ENCODE measurements around the gene VSNL1. TPM values are rescaled to one million over a fixed set of nuclear protein-coding genes. Genes with fewer than 3 reads are reported as not detected.

VSNL1 gene
- total RNA-seq, 1 donor from 2014 or later, result not detected

DNA sequence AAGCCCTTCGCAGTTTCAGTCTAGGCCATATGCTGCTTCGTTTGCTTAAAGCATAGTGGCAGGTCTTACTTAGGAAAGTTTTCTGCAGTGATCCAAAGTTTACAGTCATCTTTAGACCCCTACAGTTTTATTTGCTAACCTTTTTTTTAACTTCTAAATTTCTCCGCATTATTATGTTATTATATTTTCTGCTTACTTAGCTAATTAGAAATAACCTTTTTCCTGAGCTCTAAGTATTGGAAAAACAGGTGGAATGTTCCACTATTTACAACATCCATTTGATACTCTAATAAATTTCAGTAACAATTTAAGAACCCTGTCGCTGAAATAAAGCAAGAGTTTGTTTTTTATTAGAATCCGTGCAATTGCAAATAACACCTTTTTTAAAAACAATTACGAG lies 18.2 kb upstream of the VSNL1 start:
- TF ChIP-seq, protein P1, sequence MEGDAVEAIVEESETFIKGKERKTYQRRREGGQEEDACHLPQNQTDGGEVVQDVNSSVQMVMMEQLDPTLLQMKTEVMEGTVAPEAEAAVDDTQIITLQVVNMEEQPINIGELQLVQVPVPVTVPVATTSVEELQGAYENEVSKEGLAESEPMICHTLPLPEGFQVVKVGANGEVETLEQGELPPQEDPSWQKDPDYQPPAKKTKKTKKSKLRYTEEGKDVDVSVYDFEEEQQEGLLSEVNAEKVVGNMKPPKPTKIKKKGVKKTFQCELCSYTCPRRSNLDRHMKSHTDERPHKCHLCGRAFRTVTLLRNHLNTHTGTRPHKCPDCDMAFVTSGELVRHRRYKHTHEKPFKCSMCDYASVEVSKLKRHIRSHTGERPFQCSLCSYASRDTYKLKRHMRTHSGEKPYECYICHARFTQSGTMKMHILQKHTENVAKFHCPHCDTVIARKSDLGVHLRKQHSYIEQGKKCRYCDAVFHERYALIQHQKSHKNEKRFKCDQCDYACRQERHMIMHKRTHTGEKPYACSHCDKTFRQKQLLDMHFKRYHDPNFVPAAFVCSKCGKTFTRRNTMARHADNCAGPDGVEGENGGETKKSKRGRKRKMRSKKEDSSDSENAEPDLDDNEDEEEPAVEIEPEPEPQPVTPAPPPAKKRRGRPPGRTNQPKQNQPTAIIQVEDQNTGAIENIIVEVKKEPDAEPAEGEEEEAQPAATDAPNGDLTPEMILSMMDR (IDR thresholded peaks at IDR 0.05), result no peak
- no peak for DNase-seq (ENCODE audit: low spot score)
- Mint-ChIP-seq H3K9me3 (ENCODE audit: low read depth) (no peaks in the 10 kb centered on the region), H3K27ac (ENCODE audit: unreplicated experiment) (no peak overlapping the region), H3K27me3 (ENCODE audit: low read depth) (peaks cover 60% of the 10 kb centered on the region), H3K4me1 (ENCODE audit: low read depth) (peaks cover 13% of the 10 kb centered on the region), H3K4me3 (ENCODE audit: unreplicated experiment) (no peak overlapping the region), H3K36me3 (ENCODE audit: low read depth) (no peaks in the 10 kb centered on the region)

- Mint-ChIP-seq H3K36me3 (ENCODE audit: low read depth) (no peaks in the 10 kb centered on the region), H3K4me1 (ENCODE audit: low read depth) (no peaks in the 10 kb centered on the region), H3K27me3 (ENCODE audit: low read depth) (peaks cover 51% of the 10 kb centered on the region), H3K4me3 (ENCODE audit: unreplicated experiment) (no peak overlapping the region), H3K27ac (ENCODE audit: unreplicated experiment) (no peak overlapping the region), H3K9me3 (ENCODE audit: low read depth) (no peaks in the 10 kb centered on the region)
- TF ChIP-seq, protein P1 (IDR thresholded peaks at IDR 0.05), result no peak
- DNase-seq (ENCODE audit: low spot score), result no peak
These were observed 10.7 kb upstream of the VSNL1 start for GRCh38 chr2:17529771-17530170.

- Mint-ChIP-seq H3K27ac (ENCODE audit: unreplicated experiment) (no peak overlapping the region), H3K27me3 (ENCODE audit: low read depth) (peaks cover 56% of the 10 kb centered on the region), H3K4me3 (ENCODE audit: unreplicated experiment) (no peak overlapping the region), H3K9me3 (ENCODE audit: low read depth) (no peaks in the 10 kb centered on the region), H3K36me3 (ENCODE audit: low read depth) (no peaks in the 10 kb centered on the region), H3K4me1 (ENCODE audit: low read depth) (peaks cover 5% of the 10 kb centered on the region)
- DNase-seq (ENCODE audit: low spot score), result no peak
- TF ChIP-seq, protein P1 (IDR thresholded peaks at IDR 0.05), result no peak
These were observed 7.0 kb upstream of the VSNL1 start for GRCh38 chr2:17533546-17533945.

DNA sequence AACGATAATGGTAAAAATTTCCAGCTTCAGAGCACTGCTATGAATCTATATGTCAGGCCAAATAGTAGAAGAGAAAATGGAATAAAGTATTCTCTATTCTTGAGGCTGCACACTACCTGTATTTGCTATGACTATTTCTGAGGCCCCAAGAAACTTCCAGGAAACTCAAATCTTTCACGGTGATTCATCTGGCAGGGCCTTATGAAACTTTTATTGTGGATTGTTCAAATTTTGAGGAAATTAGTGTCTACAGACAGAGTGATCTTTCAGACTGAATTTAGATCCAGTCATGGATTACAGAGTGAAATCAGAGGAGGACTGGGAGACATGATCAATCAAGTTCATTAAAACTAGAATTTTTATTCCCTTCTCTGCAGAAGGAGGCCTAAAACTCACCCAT lies 4.1 kb upstream of the VSNL1 start:
- H3K4me3 Mint-ChIP-seq (ENCODE audit: unreplicated experiment), result no peak overlapping the region
- DNase-seq (ENCODE audit: low spot score), result no peak
- H3K36me3 Mint-ChIP-seq (ENCODE audit: low read depth), result no peaks in the 10 kb centered on the region
- H3K27ac Mint-ChIP-seq (ENCODE audit: unreplicated experiment), result no peak overlapping the region
- H3K4me1 Mint-ChIP-seq (ENCODE audit: low read depth), result peaks cover 29% of the 10 kb centered on the region
- TF ChIP-seq, protein P1 (IDR thresholded peaks at IDR 0.05), result no peak
- H3K27me3 Mint-ChIP-seq (ENCODE audit: low read depth), result peaks cover 70% of the 10 kb centered on the region
- no peaks in the 10 kb centered on the region for H3K9me3 Mint-ChIP-seq (ENCODE audit: low read depth)

DNA sequence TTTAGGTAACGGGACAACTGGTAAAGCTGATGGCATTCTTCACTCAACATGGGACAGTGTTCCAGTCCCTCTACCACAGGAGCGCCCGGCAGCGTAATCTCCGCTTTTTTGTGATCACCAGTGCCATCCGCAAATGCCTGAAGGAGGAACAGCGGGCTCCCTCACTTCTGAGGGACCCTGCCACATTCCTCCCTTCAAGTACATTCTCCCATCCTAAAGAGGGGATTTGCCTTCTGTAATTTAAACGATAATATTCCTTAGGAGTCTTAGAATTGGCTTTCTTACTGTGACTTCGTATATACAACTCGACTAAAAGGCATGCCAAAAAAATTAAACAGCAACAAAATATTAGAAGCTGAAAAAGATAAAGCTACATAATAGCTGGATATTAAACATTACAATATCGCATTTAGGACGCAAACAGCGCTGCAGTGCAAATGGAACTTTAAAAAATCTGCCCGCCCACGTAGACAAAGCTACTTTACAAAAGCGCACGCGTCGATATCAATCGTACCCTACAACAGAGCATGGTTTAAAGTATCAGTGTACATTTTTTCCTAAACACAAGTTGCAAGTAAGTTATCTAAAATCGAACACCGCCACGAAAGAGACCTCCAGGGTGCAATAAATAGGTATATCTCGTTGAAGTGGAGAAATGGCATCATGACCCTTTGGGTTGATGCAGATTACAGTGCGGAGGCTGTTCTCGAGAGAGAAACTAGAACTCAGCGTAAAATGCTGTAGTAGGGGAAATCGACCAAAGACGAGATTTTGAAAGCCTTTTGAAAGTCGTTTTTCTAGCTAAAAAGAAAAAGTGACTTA lies 2.3 kb upstream of the VSNL1 start:
- Mint-ChIP-seq H3K4me1 (ENCODE audit: low read depth) (peaks cover 30% of the 10 kb centered on the region), H3K9me3 (ENCODE audit: low read depth) (no peaks in the 10 kb centered on the region), H3K27me3 (ENCODE audit: low read depth) (peaks cover 73% of the 10 kb centered on the region), H3K27ac (ENCODE audit: unreplicated experiment) (no peak overlapping the region), H3K36me3 (ENCODE audit: low read depth) (no peaks in the 10 kb centered on the region), H3K4me3 (ENCODE audit: unreplicated experiment) (peak overlapping the region; percentile 55)
- DNase-seq (ENCODE audit: low spot score), result no peak
- TF ChIP-seq, protein P1 (IDR thresholded peaks at IDR 0.05), result no peak
